GM12865 (cell line): ENCODE results near the gene AGBL4.

Experiments used
- DNase-seq: peaks from one replicate; pipeline ENCODE4 v3.0.0; 2010; ENCODE audit warnings: low read depth
- H3K4me3 ChIP-seq: 2 replicates; pipeline ENCODE4 v1.5.1; 2011; ENCODE audit warnings: mild to moderate bottlenecking, low read depth, low read length, control low read depth
- CTCF ChIP-seq: IDR thresholded peaks from 2 replicates; pipeline ENCODE4 v1.5.1; 2011; ENCODE audit warnings: low read length, control low read depth, low read depth, inconsistent platforms; ENCODE audit not compliant: insufficient read depth; ENCODE audit errors: missing control alignments

The AGBL4 gene

GRCh38 chr1:49626472-49626871 lies 397.3 kb downstream of the AGBL4 start:
- no peak for TF ChIP-seq CTCF
- H3K4me3 ChIP-seq: no peak overlapping the region
- no peak for DNase-seq

GRCh38 chr1:49622877-49623276 lies 400.9 kb downstream of the AGBL4 start:
- no peak overlapping the region for H3K4me3 ChIP-seq
- no peak for DNase-seq
- no peak for TF ChIP-seq CTCF

- TF ChIP-seq CTCF: no peak
- no peak overlapping the region for H3K4me3 ChIP-seq
- DNase-seq: no peak
Measured at GRCh38 chr1:49606082-49606481, 417.7 kb downstream of the AGBL4 start.

- H3K4me3 ChIP-seq: no peak overlapping the region
- TF ChIP-seq CTCF: no peak
- DNase-seq: no peak
Measured at GRCh38 chr1:49597436-49597835, 426.3 kb downstream of the AGBL4 start.

- H3K4me3 ChIP-seq: no peak overlapping the region
- peak; percentile 1 for DNase-seq
- no peak for TF ChIP-seq CTCF
Measured at GRCh38 chr1:49576327-49576901, 447.3 kb downstream of the AGBL4 start.

- TF ChIP-seq CTCF: no peak
- H3K4me3 ChIP-seq: no peak overlapping the region
- no peak for DNase-seq
Measured at GRCh38 chr1:49556676-49557234, 467.0 kb downstream of the AGBL4 start.

GRCh38 chr1:49552101-49552500 lies 471.7 kb downstream of the AGBL4 start:
- DNase-seq: no peak
- H3K4me3 ChIP-seq: no peak overlapping the region
- TF ChIP-seq CTCF: no peak
